Endothelial cell of hepatic sinusoid (primary cell): ENCODE results near the gene SLC24A4.
"Not testable (repeated sequence)": the region's sequence is repeated elsewhere in the genome, so short reads cannot be mapped to it uniquely, and the experiment has no call there.

Source experiments
- in situ Hi-C: cut with HindIII; loops from 2 replicates; pipeline ENCODE4 v1.10.0; 2017; ENCODE audit warnings: low sequenced_read_pairs

SLC24A4 gene

DNA sequence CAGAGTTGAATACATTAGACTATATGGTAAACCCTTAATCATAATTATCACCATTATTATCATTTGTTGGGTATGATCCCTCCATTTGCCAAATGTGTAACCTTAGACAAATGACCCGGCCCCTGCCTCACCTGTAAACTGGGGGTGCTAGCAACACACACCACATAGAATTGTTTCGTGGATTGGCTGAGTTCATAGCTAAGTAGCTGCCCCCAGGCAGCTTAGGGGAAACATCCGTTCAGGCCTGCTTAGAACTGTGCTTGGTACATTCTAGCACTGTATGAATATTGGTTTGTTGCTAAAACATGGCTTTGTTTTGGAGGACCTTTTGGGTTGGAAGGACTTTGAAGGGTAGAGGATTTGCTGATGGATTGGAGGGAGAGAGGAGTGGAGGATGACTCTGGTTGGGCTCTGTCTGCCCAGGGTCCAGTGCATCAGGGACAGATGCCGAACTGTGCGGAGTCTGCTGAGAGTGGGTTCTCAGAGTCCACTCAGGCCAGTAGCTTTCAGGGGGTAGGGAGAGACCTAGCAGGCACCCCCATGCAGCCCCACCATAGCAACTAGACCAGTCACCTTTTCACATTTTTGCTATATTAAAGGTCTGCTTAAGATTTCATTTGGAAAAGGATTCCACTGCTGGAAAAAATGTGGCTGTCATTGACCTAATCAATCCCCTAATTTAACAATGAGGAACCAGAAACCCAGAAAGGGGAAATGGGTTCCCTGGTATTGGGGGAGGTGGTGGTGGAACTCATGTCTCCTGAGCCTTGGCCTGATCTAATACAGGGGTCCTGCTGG is 192.8 kb downstream of the SLC24A4 start:
- in situ Hi-C loops: no loop called here

- in situ Hi-C loops: no loop called here
Observed at GRCh38 chr14:92516344-92516965, 193.5 kb downstream of the SLC24A4 start.

- in situ Hi-C loops: no loop called here
Observed at GRCh38 chr14:92516966-92517506, 194.1 kb downstream of the SLC24A4 start.

GRCh38 chr14:92517761-92518160 is 194.8 kb downstream of the SLC24A4 start:
- in situ Hi-C loops: no loop called here

- in situ Hi-C loops: no loop called here
Observed at GRCh38 chr14:92519246-92520101, 196.5 kb downstream of the SLC24A4 start.

DNA sequence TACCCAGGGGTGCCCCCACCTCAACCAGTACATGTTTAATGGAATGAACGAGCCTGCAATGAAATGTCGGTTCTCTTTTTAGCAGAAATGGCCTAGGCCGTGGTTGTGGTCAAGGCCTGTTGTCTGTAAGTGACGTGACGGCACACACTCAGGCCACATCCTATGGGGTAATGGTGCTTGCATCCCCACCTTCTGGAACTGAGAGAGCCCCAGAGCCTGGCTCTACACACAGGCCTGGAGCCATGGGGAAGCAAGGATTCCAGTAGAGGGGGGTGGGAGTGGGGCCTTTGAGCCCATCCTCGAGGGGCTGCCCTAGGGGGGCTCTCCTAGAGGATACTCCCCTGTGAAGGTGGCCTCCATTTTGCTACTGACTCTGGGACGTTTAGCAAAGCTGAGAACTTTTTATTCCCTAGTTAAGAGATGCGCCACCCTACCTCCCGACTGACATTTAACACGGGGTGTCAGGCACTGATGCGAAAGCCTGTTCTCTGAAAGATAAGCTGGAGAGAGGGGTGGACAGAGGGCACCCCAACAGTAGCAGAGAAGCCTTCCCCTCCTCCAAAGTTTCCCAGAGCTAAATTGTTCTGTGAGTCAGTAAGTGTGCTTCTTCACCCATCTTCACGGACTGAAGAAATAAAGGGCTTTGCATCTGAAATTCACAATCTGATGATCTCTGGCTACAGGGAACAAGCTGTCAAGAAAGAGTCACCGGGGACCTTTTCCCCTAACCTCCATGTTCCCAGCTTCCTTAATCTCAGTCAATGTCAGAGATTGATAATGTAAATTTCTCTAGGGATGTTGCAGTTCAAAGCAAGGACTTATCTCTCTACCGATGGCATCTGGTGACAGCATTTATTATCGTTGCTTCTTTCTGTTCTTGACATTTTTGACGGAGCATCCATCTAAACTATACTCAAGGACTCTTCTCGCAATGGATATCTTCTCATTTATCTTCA is 197.4 kb downstream of the SLC24A4 start:
- in situ Hi-C loops: no loop called here

DNA sequence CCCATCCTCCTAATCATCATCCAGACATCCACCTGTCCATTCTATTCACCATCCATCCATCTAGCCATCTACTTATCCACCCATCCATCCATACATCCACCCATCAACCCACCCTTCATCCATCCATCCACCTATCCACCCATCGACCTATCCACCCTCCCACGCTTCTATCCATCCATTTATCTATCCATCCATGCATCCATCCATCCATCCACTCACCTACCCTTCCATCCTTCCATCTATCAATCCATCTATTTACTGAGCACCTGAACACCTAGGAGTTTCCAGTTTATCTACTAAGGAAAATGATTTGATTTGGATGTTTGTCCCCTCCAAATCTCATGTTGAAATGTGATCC is 198.1 kb downstream of the SLC24A4 start:
- in situ Hi-C loops: no loop called here

- in situ Hi-C loops: no loop called here
Observed at GRCh38 chr14:92523752-92524151, 200.8 kb downstream of the SLC24A4 start.

GRCh38 chr14:92524602-92525185 is 201.7 kb downstream of the SLC24A4 start:
- in situ Hi-C loops: no loop called here

GRCh38 chr14:92525322-92526095 is 202.5 kb downstream of the SLC24A4 start:
- in situ Hi-C loops: no loop called here

DNA sequence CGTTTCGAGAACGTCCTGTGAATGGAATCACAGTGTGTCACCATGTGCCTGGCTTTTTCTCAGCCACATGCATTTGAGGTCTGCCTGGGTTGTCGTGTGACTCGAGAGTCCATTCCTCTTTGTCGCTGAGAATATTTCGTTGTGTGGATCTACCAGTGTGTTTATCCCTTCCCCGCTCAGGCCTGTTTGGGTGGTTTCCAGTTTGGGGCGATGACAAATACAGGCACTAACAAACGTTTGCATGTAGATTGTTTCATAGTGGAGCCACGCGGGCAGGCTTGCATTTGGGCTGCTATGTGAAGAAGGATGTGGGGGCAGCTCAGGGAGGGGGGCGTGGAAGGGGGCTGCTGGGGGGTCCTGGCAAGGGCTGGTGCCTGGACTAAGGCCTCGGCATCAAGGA is 204.8 kb downstream of the SLC24A4 start:
- in situ Hi-C loops: no loop called here

DNA sequence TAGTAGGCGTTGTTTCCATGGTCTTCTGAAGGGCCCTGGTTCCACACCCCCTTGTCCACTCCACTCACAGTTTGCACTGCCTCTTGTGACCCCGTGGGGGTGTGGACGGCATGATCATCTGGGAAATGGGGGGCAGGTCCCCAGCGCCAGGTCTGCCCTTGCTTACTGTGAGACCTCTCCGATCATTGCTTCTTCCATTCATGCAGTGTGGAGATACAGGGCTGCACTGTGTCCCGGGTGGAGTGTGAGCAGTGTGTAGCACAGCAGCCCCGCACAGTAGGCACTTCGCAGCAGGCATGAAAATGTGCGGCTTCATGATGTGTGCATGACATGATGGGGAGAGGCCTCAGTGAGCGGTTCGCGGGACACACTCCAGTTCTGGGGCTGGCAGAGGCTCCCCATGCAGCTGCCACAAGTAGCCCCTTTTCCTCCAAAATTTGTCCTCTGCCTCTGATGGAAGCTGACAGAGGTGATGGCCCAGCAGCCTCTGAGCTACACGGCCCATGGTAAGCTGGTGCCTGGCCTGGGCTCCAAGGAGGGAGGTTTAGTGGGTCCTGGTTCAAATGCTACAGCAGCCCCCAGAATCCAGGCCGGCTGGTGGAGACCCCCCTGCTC is 205.6 kb downstream of the SLC24A4 start:
- in situ Hi-C loops: no loop called here

GRCh38 chr14:92529903-92530302 is 206.9 kb downstream of the SLC24A4 start:
- in situ Hi-C loops: no loop called here

GRCh38 chr14:92531106-92531873 is 208.3 kb downstream of the SLC24A4 start:
- in situ Hi-C loops: no loop called here

DNA sequence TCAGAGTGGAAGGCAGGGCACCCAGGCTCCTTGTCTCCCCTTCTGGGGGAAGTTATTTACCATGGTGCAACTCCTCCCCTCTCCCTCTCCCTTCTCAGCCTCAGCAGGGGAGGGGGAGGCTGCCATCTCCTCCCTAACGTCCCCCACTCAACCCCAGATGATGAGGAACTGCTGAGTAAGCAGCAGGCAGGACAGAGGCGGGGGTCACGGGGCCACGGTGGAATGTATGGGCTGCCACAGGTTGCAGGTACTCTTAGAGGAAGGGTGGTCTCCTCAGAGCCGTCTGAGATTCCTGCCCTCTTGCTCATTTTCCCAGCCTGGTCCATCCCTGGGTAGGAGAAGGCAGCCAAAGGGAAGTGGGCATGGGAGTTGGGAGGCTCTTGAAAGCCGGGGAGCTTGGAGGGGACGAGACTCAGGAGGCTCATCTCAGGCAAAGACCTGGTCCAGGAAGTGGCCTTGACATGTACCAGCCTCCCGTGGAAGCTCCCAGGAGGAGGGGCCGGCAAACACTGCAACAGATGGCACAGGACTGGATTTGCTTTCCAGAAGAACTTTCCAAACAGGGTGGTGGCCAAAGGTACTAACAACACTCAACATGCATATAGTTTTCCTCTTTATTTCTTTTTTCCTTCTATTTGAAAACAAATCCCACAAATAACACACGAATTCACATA is 209.7 kb downstream of the SLC24A4 start:
- in situ Hi-C loops: no loop called here

GRCh38 chr14:92534932-92535643 is 212.1 kb downstream of the SLC24A4 start:
- in situ Hi-C loops: no loop called here

DNA sequence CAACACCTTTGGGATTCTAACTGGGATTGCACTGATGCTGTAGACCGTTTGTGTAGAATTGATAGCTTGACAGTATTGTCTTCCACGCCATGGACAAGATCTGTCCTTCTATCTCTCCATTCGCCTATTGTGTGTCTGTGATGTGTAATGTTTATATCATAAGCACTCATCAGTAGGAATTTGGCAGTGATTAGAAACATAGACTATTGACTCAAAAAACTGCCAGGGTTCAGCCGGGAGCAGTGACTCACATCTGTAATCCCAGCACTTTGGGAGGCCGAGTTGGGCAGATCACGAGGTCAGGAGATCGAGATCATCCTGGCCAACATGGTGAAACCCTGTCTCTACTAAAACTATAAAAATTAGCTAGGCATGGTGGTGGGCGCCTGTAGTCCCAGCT is 213.3 kb downstream of the SLC24A4 start:
- in situ Hi-C loops: not testable (repeated sequence)
